Keratinocyte (primary cell): Measurements from ENCODE around the gene PSD. TPM values are rescaled to one million over a fixed set of nuclear protein-coding genes. Genes with fewer than 3 reads are reported as not detected.

ENCODE experiments used
- DNase-seq: peaks from one replicate; pipeline ENCODE4 v3.0.0-alpha.2; 2011; ENCODE audit warnings: low read depth, missing footprints, low spot score
- FAIRE-seq: peaks from 2 replicates; lab custom pipeline; 2011; peaks lifted over from hg19 to GRCh38; lab: Jason Lieb, UNC
- H2AFZ ChIP-seq: 2 replicates; pipeline ENCODE4 v1.6.0; 2012; ENCODE audit warnings: low read length, control low read depth, inconsistent platforms; ENCODE audit not compliant: control insufficient read depth
- H3K27ac ChIP-seq: 2 replicates; pipeline ENCODE4 v1.5.1; 2011; ENCODE audit warnings: low read length; ENCODE audit not compliant: control insufficient read depth, insufficient read depth
- H3K27me3 ChIP-seq: 3 replicates; pipeline ENCODE4 v1.6.0; 2011; ENCODE audit warnings: low read length; ENCODE audit not compliant: control insufficient read depth, insufficient read depth; ENCODE audit errors: extremely low read depth
- H3K36me3 ChIP-seq, 2 experiments: 2 replicates in 1 of 2; 3 replicates in 1 of 2; pipeline ENCODE4 v1.5.1; 2011; ENCODE audit warnings: low read length in 2 of 2, mild to moderate bottlenecking in 1 of 2; ENCODE audit not compliant: control insufficient read depth in 2 of 2, insufficient read depth in 2 of 2; ENCODE audit errors: extremely low read depth in 1 of 2
- H3K4me1 ChIP-seq: 3 replicates; pipeline ENCODE4 v1.5.1; 2011; ENCODE audit warnings: low read length; ENCODE audit not compliant: control insufficient read depth, insufficient read depth; ENCODE audit errors: extremely low read depth
- H3K4me2 ChIP-seq: 3 replicates; pipeline ENCODE4 v1.6.0; 2011; ENCODE audit warnings: low read depth, low read length; ENCODE audit not compliant: control insufficient read depth, insufficient read depth; ENCODE audit errors: extremely low read depth
- H3K4me3 ChIP-seq, 3 experiments: fragments of 200-600 bp in 1 of 3; sonication (generic) in 1 of 3; 2 replicates in 2 of 3; 3 replicates in 1 of 3; pipeline ENCODE4 v1.5.1; 2011 to 2016; ENCODE audit warnings: low read length in 3 of 3, mild to moderate bottlenecking in 3 of 3, control low read depth in 2 of 3, inconsistent platforms in 1 of 3, low read depth in 1 of 3, mixed read lengths in 1 of 3, mixed run types in 1 of 3, moderate library complexity in 1 of 3; ENCODE audit not compliant: control insufficient read depth in 2 of 3, insufficient read depth in 2 of 3; ENCODE audit errors: extremely low read depth in 1 of 3
- H3K79me2 ChIP-seq: 2 replicates; pipeline ENCODE4 v1.6.0; 2012; ENCODE audit warnings: low read length; ENCODE audit not compliant: control insufficient read depth, insufficient read depth
- H3K9ac ChIP-seq: 3 replicates; pipeline ENCODE4 v1.6.0; 2011; ENCODE audit warnings: low read length; ENCODE audit not compliant: control insufficient read depth, insufficient read depth; ENCODE audit errors: extremely low read depth
- H3K9me1 ChIP-seq: 3 replicates; pipeline ENCODE4 v1.6.0; 2011; ENCODE audit warnings: low read length; ENCODE audit not compliant: control insufficient read depth, insufficient read depth; ENCODE audit errors: extremely low read depth
- H3K9me3 ChIP-seq: 2 replicates; pipeline ENCODE4 v1.5.1; 2012; ENCODE audit warnings: low read depth, low read length; ENCODE audit not compliant: control insufficient read depth
- H4K20me1 ChIP-seq: 3 replicates; pipeline ENCODE4 v1.6.0; 2011; ENCODE audit warnings: low read length; ENCODE audit not compliant: control insufficient read depth, insufficient read depth; ENCODE audit errors: extremely low read depth
- CTCF ChIP-seq, 3 experiments: IDR thresholded peaks in 1 of 3; conservative IDR thresholded peaks in 1 of 3; optimal IDR thresholded peaks in 1 of 3; 2 replicates in 2 of 3; 3 replicates in 1 of 3; pipeline versions ENCODE3 to v1.5.1; 2011; ENCODE audit warnings: low read length in 3 of 3, mild to moderate bottlenecking in 3 of 3, moderate library complexity in 2 of 3, control low read depth in 1 of 3, inconsistent platforms in 1 of 3; ENCODE audit not compliant: insufficient read depth in 2 of 3; ENCODE audit errors: extremely low read depth in 1 of 3
- EZH2 ChIP-seq: IDR thresholded peaks from one replicate; pipeline ENCODE4 v1.6.1; 2012; ENCODE audit warnings: inconsistent platforms, mild to moderate bottlenecking, low read length, moderate library complexity
- dilution Hi-C: fragments of 300-500 bp; cut with MboI; formaldehyde crosslinking; loops from one replicate; pipeline ENCODE4 v1.7.0; 2020; ENCODE audit warnings: low sequenced_read_pairs; ENCODE audit not compliant: extremely low pct_ligation_motif_present
- polyA plus RNA-seq, 5 experiments: library from polyadenylated mRNA; depleted of rRNA in 3 of 5; stranded (reverse) in 3 of 5; stranded (forward) in 1 of 5; unstranded in 1 of 5; fragments of >200 nt; gene quantifications; 1 replicate in 1 of 5; 2 replicates in 3 of 5; 3 replicates in 1 of 5; pipeline versions ENCODE4 v1.2.1 to v1.2.3, GENCODE V29; 2011 to 2012; ENCODE audit warnings: missing spikeins in 2 of 5, low read depth in 1 of 5, low replicate concordance in 1 of 5

PSD gene
- polyA plus RNA-seq, 1 donor (not counting 4 experiments of a cell fraction or from before 2014, with no cell fraction given): 0.10 TPM

GRCh38 chr10:102368077-102368476, 50.5 kb downstream of the PSD start:
- DNase-seq (peak; percentile 13), FAIRE-seq (peak; percentile 92)
- Histone ChIP-seq H3K27me3 (no peaks in the 10 kb centered on the region), H4K20me1 (peaks cover 2% of the 10 kb centered on the region), H2AFZ (no peak overlapping the region), H3K36me3 (peaks cover 40 to 53% of the 10 kb centered on the region in 2 experiments), H3K4me3 (no peak overlapping the region), H3K79me2 (no peaks in the 10 kb centered on the region), H3K9me3 (no peaks in the 10 kb centered on the region), H3K4me2 (peak overlapping the region; percentile 36), H3K27ac (peak overlapping the region; percentile 29), H3K4me1 (peaks cover 18% of the 10 kb centered on the region), H3K9me1 (peaks cover 2% of the 10 kb centered on the region), H3K9ac (no peak overlapping the region)
- TF ChIP-seq CTCF (optimal IDR thresholded peaks at IDR 0.05 in 1 of 3, IDR thresholded peaks at IDR 0.05 in 1 of 3, conservative IDR thresholded peaks at IDR 0.05 in 1 of 3; ENCODE audit: extremely low read depth in 1 of 3, insufficient read depth in 2 of 3, low read length in 3 of 3) (no peak), EZH2 (no peak)
- dilution Hi-C loops: no loop called here

GRCh38 chr10:102367441-102367840, 51.1 kb downstream of the PSD start:
- no peaks in the 10 kb centered on the region for H3K9me3 ChIP-seq
- no peak overlapping the region for H3K4me3 ChIP-seq
- no peak overlapping the region for H3K27ac ChIP-seq
- H3K79me2 ChIP-seq: no peaks in the 10 kb centered on the region
- H3K9ac ChIP-seq: no peak overlapping the region
- no peaks in the 10 kb centered on the region for H3K27me3 ChIP-seq
- H3K4me2 ChIP-seq: peak overlapping the region; percentile 36
- TF ChIP-seq CTCF (optimal IDR thresholded peaks at IDR 0.05 in 1 of 3, IDR thresholded peaks at IDR 0.05 in 1 of 3, conservative IDR thresholded peaks at IDR 0.05 in 1 of 3; ENCODE audit: extremely low read depth in 1 of 3, insufficient read depth in 2 of 3, low read length in 3 of 3): no peak
- no peak for TF ChIP-seq EZH2
- FAIRE-seq: peak; percentile 32
- DNase-seq: no peak
- no peak overlapping the region for H2AFZ ChIP-seq
- peaks cover 2% of the 10 kb centered on the region for H4K20me1 ChIP-seq
- peaks cover 18% of the 10 kb centered on the region for H3K4me1 ChIP-seq
- dilution Hi-C loops: no loop called here
- peaks cover 2% of the 10 kb centered on the region for H3K9me1 ChIP-seq
- H3K36me3 ChIP-seq: peaks cover 41 to 58% of the 10 kb centered on the region in 2 experiments
